ENCODE results near the gene PTPMT1.
A peak's percentile ranks its signal among the peaks of the same experiment; 100 is the strongest.
"Not testable (repeated sequence)": the region's sequence is repeated elsewhere in the genome, so short reads cannot be mapped to it uniquely, and the experiment has no call there.

The PTPMT1 gene

GRCh38 chr11:47550288-47551047, 14.9 kb upstream of the PTPMT1 start:
- no peak for DNase-seq

- DNase-seq = peak; percentile 6
Measured at GRCh38 chr11:47551086-47551485, 14.3 kb upstream of the PTPMT1 start.

DNA sequence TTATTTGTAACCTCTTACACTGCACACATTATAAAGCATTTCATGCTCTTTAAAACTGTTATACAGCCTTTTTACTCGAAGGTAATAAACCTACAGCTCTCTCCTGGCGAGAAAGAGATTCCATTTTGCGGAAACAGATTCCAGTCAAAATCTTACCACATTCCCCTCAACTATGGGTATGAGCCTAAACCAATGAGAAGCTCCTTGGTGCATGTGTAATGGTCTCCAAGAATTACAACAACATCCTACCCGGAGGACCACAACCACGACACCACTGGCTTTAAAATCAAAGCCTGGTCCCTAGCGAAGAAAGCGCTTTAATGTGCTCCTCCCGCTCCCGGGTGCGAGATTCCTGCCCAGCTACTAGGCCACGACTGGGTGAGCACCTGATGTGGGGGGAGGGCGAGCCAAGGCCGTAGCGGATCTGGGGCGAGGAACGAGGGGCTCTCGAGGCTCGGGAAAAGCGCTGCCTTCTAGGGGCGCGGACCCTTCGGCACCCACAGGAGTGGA, 13.3 kb upstream of the PTPMT1 start:
- DNase-seq = peak; percentile 49

GRCh38 chr11:47552566-47553405, 12.6 kb upstream of the PTPMT1 start, which contains the start of gene CELF1:
TSS of gene CELF1 (minus strand) at chr11:47553132. CDS start at chr11:47499523, 53,609 bp downstream.
- DNase-seq = peak; percentile 84

DNA sequence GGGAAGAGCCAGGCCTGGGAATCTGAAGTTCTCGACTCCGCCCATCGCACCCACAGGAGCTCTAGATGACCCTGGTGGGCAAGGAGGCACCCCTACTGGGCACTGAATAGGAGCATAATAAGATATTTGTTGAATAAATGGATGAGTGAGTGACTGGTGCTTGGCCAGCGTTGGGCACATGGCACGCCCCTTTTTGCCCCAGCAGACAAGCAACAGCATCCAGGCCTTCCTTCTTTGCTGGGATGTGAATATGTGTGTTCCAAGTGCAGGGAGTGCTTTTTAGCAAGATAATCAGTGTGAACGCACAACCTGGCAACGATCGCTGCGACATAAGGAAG, 12.0 kb upstream of the PTPMT1 start:
- DNase-seq = no peak

DNA sequence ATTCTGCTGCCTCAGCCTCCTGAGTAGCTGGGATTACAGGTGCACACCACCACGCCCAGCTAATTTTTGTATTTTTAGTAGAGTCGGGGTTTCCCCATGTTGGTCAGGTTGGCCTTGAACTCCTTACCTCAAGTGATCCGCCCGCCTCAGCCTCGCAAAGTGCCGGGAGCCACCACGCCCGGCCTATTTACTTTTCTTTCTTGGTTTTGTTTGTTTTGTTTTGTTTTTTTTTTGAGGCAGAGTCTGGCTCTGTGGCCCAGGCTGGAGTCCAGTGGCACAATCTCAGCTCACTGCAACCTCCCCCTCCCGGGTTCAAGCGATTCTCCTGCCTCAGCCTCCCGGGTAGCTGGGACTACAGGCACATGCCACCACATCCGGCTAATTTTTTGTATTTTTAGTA, 8.4 kb upstream of the PTPMT1 start:
- not testable (repeated sequence) for DNase-seq

DNA sequence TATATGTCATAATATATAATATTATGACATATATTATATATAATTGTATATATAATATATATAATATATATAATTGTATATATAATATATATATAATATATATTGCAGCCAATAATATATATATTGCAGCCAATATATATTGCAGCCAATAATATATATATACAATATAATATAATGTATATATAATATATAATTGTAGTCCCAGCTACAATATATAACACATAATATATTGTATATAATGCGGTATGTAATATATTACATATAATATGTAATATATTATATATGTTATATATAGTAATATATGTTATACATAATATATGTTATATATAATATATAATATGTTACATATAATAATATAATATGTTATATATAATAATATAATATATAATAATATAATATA, 6.7 kb upstream of the PTPMT1 start:
- DNase-seq = no peak

DNA sequence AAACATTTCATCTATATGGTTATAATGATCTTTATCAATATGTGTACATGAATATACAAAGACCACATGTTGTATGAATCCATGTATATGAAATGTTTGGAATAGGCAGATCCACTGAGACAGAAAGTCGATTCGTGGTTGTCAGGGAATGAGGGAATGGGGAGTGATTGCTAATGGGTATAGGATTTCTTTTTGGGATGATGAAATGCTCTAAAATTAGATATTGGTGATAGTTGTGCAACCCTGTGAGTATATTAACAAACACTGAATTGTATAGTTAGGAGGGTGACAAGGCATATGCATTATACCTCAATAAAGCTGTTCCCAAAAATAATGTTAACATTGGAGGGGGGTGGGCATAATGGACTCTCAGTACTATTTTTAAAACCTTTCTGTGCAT, 5.0 kb upstream of the PTPMT1 start:
- no peak for DNase-seq

DNA sequence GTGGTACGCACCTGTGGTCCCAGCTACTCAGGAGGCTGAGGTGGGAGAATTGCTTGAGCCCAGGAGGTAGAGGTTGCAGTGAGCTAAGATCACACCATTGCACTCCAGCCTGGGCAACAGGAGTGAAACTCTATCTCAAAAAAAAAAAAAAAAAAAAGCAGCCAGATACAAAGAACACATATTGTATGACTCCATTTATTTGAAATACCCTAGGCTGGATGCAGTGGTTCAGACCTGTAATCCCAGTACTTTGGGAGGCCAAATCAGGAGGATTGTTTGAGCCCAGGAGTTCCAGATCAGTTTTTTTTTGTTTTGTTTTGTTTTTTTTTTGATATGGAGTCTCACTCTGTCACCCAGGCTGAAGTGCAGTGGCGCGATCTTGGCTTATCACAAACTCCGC, 3.0 kb upstream of the PTPMT1 start:
- not testable (repeated sequence) for DNase-seq

- DNase-seq = not testable (repeated sequence)
Measured at GRCh38 chr11:47564366-47564765, 1.0 kb upstream of the PTPMT1 start.

GRCh38 chr11:47564933-47565339, 463 bp upstream of the PTPMT1 start:
- DNase-seq = no peak

GRCh38 chr11:47566149-47566698, 825 bp downstream of the PTPMT1 start:
- no peak for DNase-seq

GRCh38 chr11:47569646-47570045, 4.2 kb downstream of the PTPMT1 start:
- DNase-seq = no peak

DNA sequence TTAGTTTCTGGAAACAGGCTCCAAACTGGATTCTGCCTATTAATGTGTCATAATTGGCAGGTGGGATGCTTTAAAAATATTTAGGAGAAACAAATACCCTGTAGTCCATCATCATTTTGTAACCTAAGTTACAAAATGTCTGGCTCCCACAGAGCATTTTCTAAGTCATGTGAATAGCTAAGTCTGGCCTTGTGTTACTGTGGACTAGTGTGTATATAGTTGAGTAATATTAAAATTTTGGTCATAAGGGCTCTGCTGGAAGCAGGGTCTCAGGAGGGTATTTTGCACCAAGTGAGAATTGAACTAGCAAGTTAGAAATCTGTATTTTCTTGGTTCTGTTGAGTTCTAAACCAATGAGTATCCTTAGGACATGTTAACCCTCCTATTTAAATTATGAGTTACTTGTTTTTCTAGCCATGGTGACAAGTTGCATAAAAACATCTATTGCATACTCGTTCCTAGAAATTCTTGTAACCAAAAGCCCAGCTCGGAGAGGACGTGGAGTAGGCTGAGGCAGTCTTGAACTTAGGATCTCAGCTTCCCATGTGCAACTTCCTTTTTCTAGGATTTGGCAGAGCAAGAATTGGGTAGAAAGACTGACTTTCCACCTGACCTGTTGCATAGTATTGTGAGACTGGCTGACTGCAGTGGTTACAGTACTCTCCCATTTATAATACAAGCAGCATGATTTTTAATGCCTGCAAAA, 5.4 kb downstream of the PTPMT1 start:
- DNase-seq = no peak

GRCh38 chr11:47571357-47571729, 5.9 kb downstream of the PTPMT1 start:
- no peak for DNase-seq

DNA sequence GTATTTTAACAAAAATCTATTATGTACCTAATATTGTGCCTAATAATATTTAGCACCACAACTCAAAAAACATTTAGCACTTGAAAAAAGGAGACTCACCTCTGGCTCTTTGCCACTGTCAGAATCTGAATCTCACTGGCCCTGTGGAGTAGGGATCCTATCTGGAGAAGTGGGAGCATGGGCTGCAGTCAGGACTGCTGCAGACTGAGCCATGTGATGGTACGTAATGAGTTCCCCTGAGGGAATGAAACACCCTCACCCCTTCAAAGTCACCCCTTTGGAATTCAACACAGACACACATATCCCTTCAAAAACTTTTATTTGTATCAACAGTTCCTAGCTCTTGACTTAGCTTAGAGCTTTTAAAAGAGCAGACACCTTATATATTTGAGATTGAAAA, 6.5 kb downstream of the PTPMT1 start:
- no peak for DNase-seq

DNA sequence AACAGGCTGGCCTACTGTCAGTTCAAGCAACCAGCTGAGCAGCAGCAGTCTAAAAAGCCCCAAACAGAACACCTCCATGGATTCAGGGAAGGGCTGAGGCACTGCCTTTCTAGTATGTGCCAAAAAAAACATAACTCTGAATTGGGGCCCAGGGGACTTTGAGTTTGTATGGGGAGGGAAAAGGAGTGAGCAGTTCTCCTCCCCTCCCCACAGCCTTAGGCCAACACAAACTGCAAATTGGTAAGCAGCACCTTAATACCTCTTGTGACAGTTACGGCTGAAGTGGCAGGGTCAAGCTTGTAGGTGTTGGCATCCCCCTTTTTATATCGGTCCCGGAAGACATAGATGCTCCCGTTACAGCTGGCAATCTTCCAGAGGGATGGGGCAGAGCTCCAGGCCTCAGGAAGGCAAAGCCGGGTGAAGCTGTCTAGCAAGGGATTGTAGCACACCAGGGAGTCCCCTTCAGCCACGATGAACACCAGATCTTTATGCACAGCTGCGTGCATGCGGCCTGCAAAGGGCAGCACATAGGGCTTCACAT, 7.4 kb downstream of the PTPMT1 start:
- no peak for DNase-seq

DNA sequence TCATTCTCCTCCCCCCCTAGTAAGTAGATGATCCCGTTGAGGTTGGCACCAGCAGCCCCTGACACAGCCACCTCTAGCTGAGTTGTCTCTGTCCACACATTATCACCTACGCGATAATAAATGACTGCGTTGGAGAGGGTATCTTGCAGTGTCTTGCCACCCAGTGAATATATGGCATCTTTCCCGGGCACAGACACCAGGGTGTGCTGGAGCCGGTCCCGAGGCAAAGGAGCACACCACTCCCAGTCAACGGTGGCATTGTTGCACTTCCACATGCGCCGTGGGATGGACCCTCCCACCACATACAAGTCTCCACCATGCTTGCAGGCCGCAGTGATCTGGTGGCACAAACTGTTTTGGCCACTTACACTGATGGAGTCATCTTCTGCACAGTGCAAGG, 7.9 kb downstream of the PTPMT1 start:
- no peak for DNase-seq

DNA sequence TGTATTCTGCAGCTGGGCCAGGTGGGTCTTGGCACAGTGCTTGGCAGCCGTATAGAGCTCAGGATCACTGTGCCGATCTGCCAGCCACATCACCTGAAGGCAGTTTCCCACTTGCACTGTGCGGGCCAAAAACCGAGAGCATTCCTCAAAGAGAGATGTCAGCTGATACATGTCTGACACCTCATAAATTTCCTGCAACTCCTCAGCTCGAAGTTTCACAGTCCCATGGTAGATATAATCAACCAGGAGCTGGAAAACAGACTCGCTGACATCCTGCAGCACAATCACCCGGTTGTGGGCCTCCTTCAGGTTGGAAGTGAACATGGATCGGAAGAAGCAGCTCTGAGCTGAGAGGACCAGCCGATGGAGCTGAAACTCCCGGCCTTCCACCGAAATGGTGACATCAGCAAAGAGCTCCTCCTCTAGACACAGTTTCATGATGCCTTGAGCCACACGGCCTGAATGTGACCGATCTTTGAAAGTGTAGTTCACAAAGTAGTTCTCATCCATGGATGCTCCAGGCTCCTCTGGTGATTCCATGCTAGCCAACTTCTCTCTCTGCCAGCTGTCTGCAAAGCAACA, 12.2 kb downstream of the PTPMT1 start:
- no peak for DNase-seq

DNA sequence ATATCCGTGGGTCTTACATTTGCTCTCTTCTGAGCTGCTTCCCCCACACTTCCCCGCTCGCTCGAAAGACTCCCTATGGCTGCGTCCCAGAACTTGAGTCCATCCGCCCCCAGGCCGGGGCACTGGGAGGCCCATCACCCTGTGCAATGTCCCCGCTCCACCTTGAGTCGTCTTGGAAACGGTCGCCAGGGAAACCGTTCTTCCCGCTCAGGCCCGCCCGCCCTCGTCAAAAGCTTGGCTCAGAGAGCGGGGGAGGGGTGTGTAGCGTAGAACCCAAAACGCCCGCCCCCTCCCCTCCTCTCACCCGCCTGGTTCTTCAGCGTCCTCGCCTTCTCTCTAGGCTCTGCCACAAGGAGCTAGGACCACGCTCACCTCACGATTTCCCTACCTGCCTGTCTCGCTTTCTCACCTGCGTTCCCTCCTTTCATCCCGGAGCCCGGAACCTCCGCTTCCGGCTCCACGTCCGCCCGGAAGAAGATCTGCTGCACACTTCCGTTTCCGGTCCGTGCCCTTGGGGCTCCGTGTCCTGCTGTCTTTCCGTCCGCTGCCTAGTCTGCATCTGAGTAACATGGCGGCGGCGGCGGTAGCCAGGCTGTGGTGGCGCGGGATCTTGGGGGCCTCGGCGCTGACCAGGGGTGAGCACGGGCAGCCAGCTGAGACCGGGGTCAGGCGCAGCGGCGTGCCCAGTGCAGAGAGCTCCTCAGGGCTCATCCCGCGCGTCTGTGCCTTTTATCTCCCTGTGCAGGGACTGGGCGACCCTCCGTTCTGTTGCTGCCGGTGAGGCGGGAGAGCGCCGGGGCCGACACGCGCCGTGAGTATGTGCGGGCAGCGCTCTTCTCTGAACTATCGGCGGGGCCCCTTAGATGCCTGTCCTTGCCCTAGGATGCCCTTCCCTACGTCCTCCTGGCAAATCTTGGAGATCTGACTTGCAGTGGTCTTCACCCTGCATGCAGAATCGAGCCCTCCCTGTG, 13.4 kb downstream of the PTPMT1 start, which contains the start of the genes KBTBD4 and NDUFS3:
Gene KBTBD4 (minus strand): TSS at position 447 of the 971 bp plus-strand sequence. CDS start 19 bp downstream, at position 428.
Gene NDUFS3 (plus strand): TSS at position 551 of the 971 bp plus-strand sequence. CDS start 18 bp downstream, at position 569.
- DNase-seq = peak; percentile 85

- DNase-seq = no peak
Measured at GRCh38 chr11:47583844-47584243, 18.4 kb downstream of the PTPMT1 start.

All from kidney glomerular epithelial cell (primary cell).